ENCODE results near the gene DNASE1.
A peak's percentile ranks its signal among the peaks of the same experiment; 100 is the strongest.

Gene DNASE1

GRCh38 chr16:3675601-3676130, 21.2 kb downstream of the DNASE1 start:
- no peaks in the 10 kb centered on the region for H3K9me3 ChIP-seq (ENCODE audit: control insufficient read depth, insufficient read depth, low read length)
- H3K27ac ChIP-seq (ENCODE audit: low read length), result no peak overlapping the region
- no CpG with 5 or more reads among the region's 24 CpGs for WGBS (ENCODE audit: insufficient coverage, insufficient read length)
- DNase-seq (ENCODE audit: low read depth, low spot score), result no peak
- no peak overlapping the region for H3K4me3 ChIP-seq (ENCODE audit: low read length)
- no peaks in the 10 kb centered on the region for H3K27me3 ChIP-seq (ENCODE audit: control insufficient read depth, insufficient read depth, low read length)
- peaks cover 47% of the 10 kb centered on the region for H3K36me3 ChIP-seq (ENCODE audit: control insufficient read depth, insufficient read depth, low read length)
- no peaks in the 10 kb centered on the region; the same call in 1 of the 2 replicates for H3K4me1 ChIP-seq (ENCODE audit: control insufficient read depth, insufficient read depth, low read length)

DNA sequence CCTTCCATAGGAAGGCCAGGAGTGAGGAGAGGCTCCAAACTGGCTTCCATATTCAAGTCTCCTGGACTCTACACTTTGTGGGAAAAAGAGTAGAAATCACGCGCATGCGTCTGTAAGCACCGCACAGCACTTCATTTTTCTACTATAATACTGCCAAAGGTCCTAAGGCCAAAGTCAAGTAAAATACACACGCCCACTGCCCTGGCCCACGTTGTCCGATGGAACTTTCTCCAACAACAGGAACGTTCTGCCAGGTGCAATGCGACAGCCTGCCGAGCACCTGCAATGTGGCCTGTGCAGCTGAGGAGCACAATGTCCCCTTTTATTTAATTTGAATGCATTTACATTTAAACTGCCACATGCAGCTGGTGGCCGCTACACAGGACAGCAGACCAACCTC, 23.5 kb downstream of the DNASE1 start:
- no peak overlapping the region for H3K27ac ChIP-seq (ENCODE audit: low read length)
- H3K36me3 ChIP-seq (ENCODE audit: control insufficient read depth, insufficient read depth, low read length), result peaks cover 45% of the 10 kb centered on the region

DNA sequence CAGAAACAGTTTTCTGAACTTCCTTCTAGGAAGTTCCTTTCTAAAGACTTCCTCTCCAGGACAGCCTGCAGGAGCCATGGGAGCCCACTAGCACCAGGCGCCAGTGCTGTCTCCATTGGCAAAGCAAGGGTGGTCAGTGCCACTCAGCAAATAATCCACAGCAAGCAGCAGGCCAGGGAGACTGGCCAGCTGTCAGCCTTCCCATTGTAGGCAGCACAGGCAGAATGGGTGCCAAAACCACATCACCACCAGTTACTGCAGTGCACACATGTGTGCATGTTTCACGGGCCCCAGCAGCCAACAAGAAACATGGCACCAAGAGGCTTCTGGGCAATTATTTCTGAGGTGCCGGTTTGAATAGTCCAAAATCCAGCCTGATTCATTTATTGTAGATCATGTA, 26.7 kb downstream of the DNASE1 start:
- no peak for DNase-seq (ENCODE audit: low read depth, low spot score)
- Histone ChIP-seq H3K36me3 (ENCODE audit: control insufficient read depth, insufficient read depth, low read length) (peaks cover 32% of the 10 kb centered on the region), H3K27ac (ENCODE audit: low read length) (no peak overlapping the region), H3K9me3 (ENCODE audit: control insufficient read depth, insufficient read depth, low read length) (no peaks in the 10 kb centered on the region), H3K4me3 (ENCODE audit: low read length) (no peak overlapping the region), H3K4me1 (ENCODE audit: control insufficient read depth, insufficient read depth, low read length) (no peaks in the 10 kb centered on the region; the same call in 1 of the 2 replicates), H3K27me3 (ENCODE audit: control insufficient read depth, insufficient read depth, low read length) (no peaks in the 10 kb centered on the region)
- WGBS (ENCODE audit: insufficient coverage, insufficient read length), result no CpG with 5 or more reads among the region's 3 CpGs

More for the DNA sequence above, 23.5 kb downstream of the DNASE1 start:
- Histone ChIP-seq H3K27me3 (ENCODE audit: control insufficient read depth, insufficient read depth, low read length) (no peaks in the 10 kb centered on the region), H3K4me3 (ENCODE audit: low read length) (no peak overlapping the region), H3K4me1 (ENCODE audit: control insufficient read depth, insufficient read depth, low read length) (no peaks in the 10 kb centered on the region; the same call in 1 of the 2 replicates), H3K9me3 (ENCODE audit: control insufficient read depth, insufficient read depth, low read length) (no peaks in the 10 kb centered on the region)
- no CpG with 5 or more reads among the region's 11 CpGs for WGBS (ENCODE audit: insufficient coverage, insufficient read length)
- no peak for DNase-seq (ENCODE audit: low read depth, low spot score)

GRCh38 chr16:3687021-3687420, 32.5 kb downstream of the DNASE1 start:
- Histone ChIP-seq H3K27ac (ENCODE audit: low read length) (no peak overlapping the region), H3K27me3 (ENCODE audit: control insufficient read depth, insufficient read depth, low read length) (no peaks in the 10 kb centered on the region), H3K9me3 (ENCODE audit: control insufficient read depth, insufficient read depth, low read length) (no peaks in the 10 kb centered on the region), H3K4me1 (ENCODE audit: control insufficient read depth, insufficient read depth, low read length) (no peaks in the 10 kb centered on the region), H3K36me3 (ENCODE audit: control insufficient read depth, insufficient read depth, low read length) (peaks cover 23% of the 10 kb centered on the region; the same call in 1 of the 2 replicates), H3K4me3 (ENCODE audit: low read length) (no peak overlapping the region)
- no CpG with 5 or more reads among the region's 7 CpGs for WGBS (ENCODE audit: insufficient coverage, insufficient read length)
- DNase-seq (ENCODE audit: low read depth, low spot score), result no peak

DNA sequence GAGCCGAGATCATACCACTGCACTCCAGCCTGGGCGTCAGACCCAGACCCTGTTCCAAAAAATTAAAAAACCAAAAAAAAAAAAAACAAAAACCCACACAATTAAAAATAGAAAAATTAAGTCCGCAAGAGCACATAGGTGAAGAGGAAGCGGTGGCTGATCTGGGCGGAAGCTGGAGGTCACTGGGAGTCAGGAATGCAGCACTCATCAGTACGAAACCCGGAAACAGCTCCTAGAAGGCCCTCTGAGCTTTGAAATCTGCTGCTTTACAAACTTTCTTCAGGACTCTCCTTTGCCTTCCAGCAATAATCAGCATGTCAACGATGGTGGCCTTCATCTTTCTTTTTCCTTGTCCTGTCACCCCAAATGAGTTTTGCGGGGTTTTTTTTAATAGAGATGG, 33.3 kb downstream of the DNASE1 start:
- no peaks in the 10 kb centered on the region for H3K4me1 ChIP-seq (ENCODE audit: control insufficient read depth, insufficient read depth, low read length)
- no peaks in the 10 kb centered on the region for H3K9me3 ChIP-seq (ENCODE audit: control insufficient read depth, insufficient read depth, low read length)
- no peak for DNase-seq (ENCODE audit: low read depth, low spot score)
- no peak overlapping the region for H3K27ac ChIP-seq (ENCODE audit: low read length)
- H3K36me3 ChIP-seq (ENCODE audit: control insufficient read depth, insufficient read depth, low read length), result peaks cover 20% of the 10 kb centered on the region; the same call in 1 of the 2 replicates
- no peak overlapping the region for H3K4me3 ChIP-seq (ENCODE audit: low read length)
- 100% methylated on average over 1 of the region's 9 CpGs for WGBS (ENCODE audit: insufficient coverage, insufficient read length)
- no peaks in the 10 kb centered on the region for H3K27me3 ChIP-seq (ENCODE audit: control insufficient read depth, insufficient read depth, low read length)

GRCh38 chr16:3689731-3690130, 35.2 kb downstream of the DNASE1 start:
- no peak overlapping the region for H3K27ac ChIP-seq (ENCODE audit: low read length)
- no CpG with 5 or more reads among the region's 7 CpGs for WGBS (ENCODE audit: insufficient coverage, insufficient read length)
- no peaks in the 10 kb centered on the region for H3K9me3 ChIP-seq (ENCODE audit: control insufficient read depth, insufficient read depth, low read length)
- DNase-seq (ENCODE audit: low read depth, low spot score), result no peak
- no peak overlapping the region for H3K4me3 ChIP-seq (ENCODE audit: low read length)
- H3K36me3 ChIP-seq (ENCODE audit: control insufficient read depth, insufficient read depth, low read length), result peaks cover 21% of the 10 kb centered on the region; the same call in 1 of the 2 replicates
- H3K4me1 ChIP-seq (ENCODE audit: control insufficient read depth, insufficient read depth, low read length), result no peaks in the 10 kb centered on the region
- no peaks in the 10 kb centered on the region for H3K27me3 ChIP-seq (ENCODE audit: control insufficient read depth, insufficient read depth, low read length)

DNA sequence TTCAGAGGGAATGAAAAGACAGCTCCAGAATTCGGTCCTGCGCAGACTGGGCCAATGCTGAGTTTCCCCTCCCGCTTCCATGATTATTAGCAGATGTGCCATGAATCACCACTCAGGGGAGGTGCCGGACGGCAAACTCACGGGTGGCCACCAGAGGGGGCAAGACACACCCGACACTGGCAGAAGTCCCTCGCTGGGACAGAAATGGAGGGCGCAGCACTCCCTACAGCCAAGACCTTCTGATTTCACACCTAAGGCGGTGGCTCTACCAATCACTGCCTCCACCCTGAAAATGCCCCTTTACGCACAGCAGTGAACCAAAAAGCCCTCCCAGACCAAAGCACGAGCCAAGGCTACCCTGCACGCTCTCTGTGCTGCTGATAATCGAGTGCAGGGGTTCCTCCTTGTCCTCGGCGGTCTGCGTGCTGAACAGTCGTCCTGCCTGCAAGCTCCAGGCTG, 36.0 kb downstream of the DNASE1 start:
- H3K9me3 ChIP-seq (ENCODE audit: control insufficient read depth, insufficient read depth, low read length), result no peaks in the 10 kb centered on the region
- peaks cover 16% of the 10 kb centered on the region; the same call in 1 of the 2 replicates for H3K36me3 ChIP-seq (ENCODE audit: control insufficient read depth, insufficient read depth, low read length)
- no peak overlapping the region for H3K27ac ChIP-seq (ENCODE audit: low read length)
- whole genome bisulfite sequencing (ENCODE audit: insufficient coverage, insufficient read length), result no CpG with 5 or more reads among the region's 18 CpGs
- no peaks in the 10 kb centered on the region for H3K4me1 ChIP-seq (ENCODE audit: control insufficient read depth, insufficient read depth, low read length)
- no peaks in the 10 kb centered on the region for H3K27me3 ChIP-seq (ENCODE audit: control insufficient read depth, insufficient read depth, low read length)
- no peak overlapping the region for H3K4me3 ChIP-seq (ENCODE audit: low read length)
- peak; percentile 50 for DNase-seq (ENCODE audit: low read depth, low spot score)

DNA sequence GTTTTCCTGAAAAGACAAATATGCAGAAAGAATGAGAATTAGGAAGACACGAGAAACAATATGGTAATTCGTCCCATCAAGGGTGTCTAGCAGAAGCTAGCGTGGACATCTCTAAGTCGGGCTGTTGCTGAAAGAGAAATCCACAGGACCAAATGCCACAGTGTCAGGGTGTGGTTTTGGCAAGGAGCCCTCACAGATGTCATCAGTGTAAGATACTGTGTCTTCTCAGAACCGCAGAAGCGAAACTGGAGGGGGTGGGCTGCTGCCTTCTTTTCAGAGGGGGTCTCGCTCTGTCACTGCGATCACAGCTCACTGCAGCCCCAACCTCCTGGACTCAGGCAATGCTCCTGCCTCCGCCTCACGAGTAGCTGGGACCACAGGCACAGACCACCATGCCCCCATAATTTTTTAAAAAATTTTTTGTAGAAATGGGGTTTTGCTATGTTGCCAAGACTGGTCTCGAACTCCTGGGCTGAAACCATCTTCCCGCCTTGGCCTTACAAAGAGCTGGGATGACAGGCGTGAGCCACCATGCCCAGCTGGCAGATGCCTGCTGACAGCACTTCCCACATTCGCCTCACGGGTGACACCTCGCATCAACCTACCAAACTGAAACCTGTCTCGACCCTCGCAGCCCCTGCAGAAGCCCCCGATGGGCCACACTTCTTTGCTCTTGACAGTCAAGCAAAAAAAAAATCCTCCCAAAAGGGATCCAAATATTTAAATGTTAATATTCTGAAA, 36.7 kb downstream of the DNASE1 start:
- no peak for DNase-seq (ENCODE audit: low read depth, low spot score)
- Histone ChIP-seq H3K9me3 (ENCODE audit: control insufficient read depth, insufficient read depth, low read length) (no peaks in the 10 kb centered on the region), H3K27ac (ENCODE audit: low read length) (no peak overlapping the region), H3K4me3 (ENCODE audit: low read length) (no peak overlapping the region), H3K4me1 (ENCODE audit: control insufficient read depth, insufficient read depth, low read length) (0 out of 2 replicates have a peak, but pooled peaks cover 1% of the 10 kb centered on the region), H3K36me3 (ENCODE audit: control insufficient read depth, insufficient read depth, low read length) (peaks cover 12% of the 10 kb centered on the region; the same call in 1 of the 2 replicates), H3K27me3 (ENCODE audit: control insufficient read depth, insufficient read depth, low read length) (no peaks in the 10 kb centered on the region)
- WGBS (ENCODE audit: insufficient coverage, insufficient read length), result no CpG with 5 or more reads among the region's 19 CpGs

DNA sequence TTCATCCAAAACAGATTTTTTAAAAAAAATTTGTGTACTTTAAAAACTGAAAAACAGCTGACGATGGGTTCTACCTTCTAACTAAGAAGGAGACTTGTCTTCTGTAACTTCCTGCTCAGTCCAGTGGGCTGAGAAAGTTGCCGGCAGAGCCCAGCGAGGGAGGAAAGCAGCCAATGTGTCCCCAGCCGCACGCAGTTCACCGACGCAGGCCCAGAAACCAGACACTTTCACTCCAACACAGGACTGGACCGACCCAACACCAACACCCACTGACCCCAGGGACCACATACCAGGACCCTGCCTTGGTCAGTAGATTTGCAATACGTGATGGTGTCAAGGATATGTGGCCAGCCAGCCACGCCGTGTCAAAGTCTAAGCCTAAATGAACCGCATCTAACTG, 37.3 kb downstream of the DNASE1 start:
- Histone ChIP-seq H3K9me3 (ENCODE audit: control insufficient read depth, insufficient read depth, low read length) (no peaks in the 10 kb centered on the region), H3K4me1 (ENCODE audit: control insufficient read depth, insufficient read depth, low read length) (0 out of 2 replicates have a peak, but pooled peaks cover 1% of the 10 kb centered on the region), H3K36me3 (ENCODE audit: control insufficient read depth, insufficient read depth, low read length) (peaks cover 12% of the 10 kb centered on the region; the same call in 1 of the 2 replicates), H3K4me3 (ENCODE audit: low read length) (no peak overlapping the region), H3K27ac (ENCODE audit: low read length) (no peak overlapping the region), H3K27me3 (ENCODE audit: control insufficient read depth, insufficient read depth, low read length) (no peaks in the 10 kb centered on the region)
- no peak for DNase-seq (ENCODE audit: low read depth, low spot score)
- no CpG with 5 or more reads among the region's 12 CpGs for WGBS (ENCODE audit: insufficient coverage, insufficient read length)

GRCh38 chr16:3694051-3694450, 39.6 kb downstream of the DNASE1 start:
- DNase-seq (ENCODE audit: low read depth, low spot score), result no peak
- no peaks in the 10 kb centered on the region for H3K9me3 ChIP-seq (ENCODE audit: control insufficient read depth, insufficient read depth, low read length)
- H3K4me3 ChIP-seq (ENCODE audit: low read length), result no peak overlapping the region
- no peak overlapping the region for H3K27ac ChIP-seq (ENCODE audit: low read length)
- 0 out of 2 replicates have a peak, but pooled peaks cover 1% of the 10 kb centered on the region for H3K4me1 ChIP-seq (ENCODE audit: control insufficient read depth, insufficient read depth, low read length)
- H3K27me3 ChIP-seq (ENCODE audit: control insufficient read depth, insufficient read depth, low read length), result no peaks in the 10 kb centered on the region
- H3K36me3 ChIP-seq (ENCODE audit: control insufficient read depth, insufficient read depth, low read length), result peaks cover 4% of the 10 kb centered on the region; the same call in 1 of the 2 replicates
- WGBS (ENCODE audit: insufficient coverage, insufficient read length), result no CpG with 5 or more reads among the region's 9 CpGs

Data from iPS DF 6.9 (cell line).